Immature natural killer cell (primary cell): ENCODE data around the gene RAB28. TPM values are rescaled to one million over a fixed set of nuclear protein-coding genes. Genes with fewer than 3 reads are reported as not detected.

Source experiments
- DNase-seq, 3 donors: peaks; one replicate each; pipeline ENCODE4 v3.0.0; 2022; ENCODE audit warnings: mixed read lengths in 1 of 3
- H3K27ac Mint-ChIP-seq, 6 donors: one replicate each; pipeline ENCODE4 v1.8.0; 2020; ENCODE audit warnings: mixed read lengths in 6 of 6, mild to moderate bottlenecking in 5 of 6, inconsistent platforms in 4 of 6, moderate library complexity in 3 of 6
- H3K27me3 Mint-ChIP-seq, 3 donors: one replicate each; pipeline ENCODE4 v1.8.0; 2020 to 2021; ENCODE audit warnings: low read depth in 3 of 3, mild to moderate bottlenecking in 3 of 3, mixed read lengths in 3 of 3, moderate library complexity in 3 of 3, inconsistent platforms in 1 of 3
- H3K36me3 Mint-ChIP-seq, 3 donors: one replicate each; pipeline ENCODE4 v1.8.0; 2020; ENCODE audit warnings: mixed read lengths in 3 of 3, inconsistent platforms in 2 of 3, mild to moderate bottlenecking in 2 of 3
- H3K4me1 Mint-ChIP-seq, 2 donors: one replicate each; pipeline ENCODE4 v1.8.0; 2020; ENCODE audit warnings: inconsistent platforms in 2 of 2, mild to moderate bottlenecking in 2 of 2, mixed read lengths in 2 of 2, moderate library complexity in 1 of 2
- H3K4me3 Mint-ChIP-seq, 5 donors: one replicate each; pipeline ENCODE4 v1.8.0; 2020; ENCODE audit warnings: mild to moderate bottlenecking in 5 of 5, mixed read lengths in 5 of 5, inconsistent platforms in 3 of 5, moderate library complexity in 3 of 5
- H3K9me3 Mint-ChIP-seq, 6 donors: one replicate each; pipeline ENCODE4 v1.8.0; 2020; ENCODE audit warnings: mild to moderate bottlenecking in 6 of 6, mixed read lengths in 6 of 6, inconsistent platforms in 4 of 6, moderate library complexity in 3 of 6
- polyA plus RNA-seq, 3 donors: library from polyadenylated mRNA; unstranded; fragments of 300-500 nt; fragmentation: Illumina TruSeq; gene quantifications; one replicate each; pipeline ENCODE4 v1.2.3, GENCODE V29; 2021

RAB28 gene
- polyA plus RNA-seq, 3 donors from 2014 or later = 16.8 to 25.2 (median 20.7) TPM

- peaks cover 0 to 3% (median 0%) of the 10 kb centered on the region in 6 donors for H3K9me3 Mint-ChIP-seq
- peaks cover 0 to 3% (median 0%) of the 10 kb centered on the region in 3 donors for H3K27me3 Mint-ChIP-seq
- no peak for DNase-seq
- H3K4me3 Mint-ChIP-seq = no peak overlapping the region
- H3K4me1 Mint-ChIP-seq = peaks cover 0 to 14% of the 10 kb centered on the region in 2 donors
- peaks cover 0 to 38% (median 21%) of the 10 kb centered on the region in 3 donors for H3K36me3 Mint-ChIP-seq
- H3K27ac Mint-ChIP-seq = no peak overlapping the region
Observed at GRCh38 chr4:13461191-13461905, 22.8 kb downstream of the RAB28 start.

DNA sequence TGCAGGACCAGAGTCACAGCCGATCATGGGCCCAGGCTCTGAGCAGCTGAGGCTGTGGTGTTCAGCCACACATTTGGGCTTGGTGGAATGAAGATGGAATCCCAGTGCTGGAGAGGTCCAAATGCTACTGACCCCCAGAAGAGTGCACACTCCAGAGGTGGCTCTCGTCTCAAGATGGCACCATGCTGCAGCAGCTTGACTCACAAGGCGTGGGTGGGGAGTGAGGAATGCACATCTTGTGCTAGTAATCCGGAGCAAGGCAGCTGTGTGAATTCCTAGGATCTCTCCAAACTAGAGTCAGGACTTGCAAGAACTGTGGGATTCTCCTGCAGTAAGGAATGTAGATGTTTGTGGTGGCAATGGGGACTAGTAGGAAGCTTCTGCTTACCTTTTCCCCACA is 28.7 kb downstream of the RAB28 start:
- Mint-ChIP-seq H3K36me3 (peaks cover 20 to 33% (median 32%) of the 10 kb centered on the region in 3 donors), H3K4me1 (peaks cover 11 to 23% of the 10 kb centered on the region in 2 donors), H3K4me3 (no peak overlapping the region), H3K27me3 (peaks cover 0 to 3% (median 3%) of the 10 kb centered on the region in 3 donors), H3K9me3 (peaks cover 0 to 15% (median 11%) of the 10 kb centered on the region in 6 donors), H3K27ac (no peak overlapping the region)
- no peak for DNase-seq

DNA sequence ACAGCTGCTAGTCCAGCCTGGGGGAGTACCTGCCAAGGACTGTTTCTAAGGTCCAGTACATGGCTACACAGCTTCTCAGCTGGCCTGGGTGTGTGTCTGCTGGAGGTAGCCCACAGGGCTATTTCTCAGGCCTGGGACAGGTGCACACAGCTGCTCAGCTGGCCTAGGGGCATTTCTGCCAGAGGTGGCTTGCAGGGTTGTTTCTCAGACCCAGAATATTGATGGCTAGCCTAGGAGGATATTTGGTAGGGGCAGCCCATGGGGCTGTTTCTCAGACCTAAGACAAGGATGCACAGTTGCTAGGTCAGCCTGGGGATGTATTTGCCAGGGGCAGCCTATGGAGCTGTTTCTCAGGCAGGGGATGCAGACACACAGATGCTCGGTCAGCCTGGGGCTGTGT is 29.4 kb downstream of the RAB28 start:
- no peak for DNase-seq
- peaks cover 0 to 15% (median 11%) of the 10 kb centered on the region in 6 donors for H3K9me3 Mint-ChIP-seq
- H3K4me1 Mint-ChIP-seq = peaks cover 11 to 23% of the 10 kb centered on the region in 2 donors
- H3K27me3 Mint-ChIP-seq = peaks cover 0 to 3% (median 3%) of the 10 kb centered on the region in 3 donors
- no peak overlapping the region for H3K4me3 Mint-ChIP-seq
- peaks cover 20 to 33% (median 31%) of the 10 kb centered on the region in 3 donors for H3K36me3 Mint-ChIP-seq
- H3K27ac Mint-ChIP-seq = no peak overlapping the region

GRCh38 chr4:13452927-13453579 is 31.1 kb downstream of the RAB28 start:
- Mint-ChIP-seq H3K4me1 (peaks cover 11 to 23% of the 10 kb centered on the region in 2 donors), H3K9me3 (peaks cover 0 to 15% (median 11%) of the 10 kb centered on the region in 6 donors), H3K36me3 (peaks cover 20 to 26% (median 22%) of the 10 kb centered on the region in 3 donors), H3K4me3 (peak overlapping the region; percentile 37 to 81 (median 60)), H3K27ac (peak overlapping the region; percentile 11 to 88 (median 68)), H3K27me3 (peaks cover 0 to 3% (median 1%) of the 10 kb centered on the region in 3 donors)
- DNase-seq = peak; percentile 10 to 30 (median 22)

DNA sequence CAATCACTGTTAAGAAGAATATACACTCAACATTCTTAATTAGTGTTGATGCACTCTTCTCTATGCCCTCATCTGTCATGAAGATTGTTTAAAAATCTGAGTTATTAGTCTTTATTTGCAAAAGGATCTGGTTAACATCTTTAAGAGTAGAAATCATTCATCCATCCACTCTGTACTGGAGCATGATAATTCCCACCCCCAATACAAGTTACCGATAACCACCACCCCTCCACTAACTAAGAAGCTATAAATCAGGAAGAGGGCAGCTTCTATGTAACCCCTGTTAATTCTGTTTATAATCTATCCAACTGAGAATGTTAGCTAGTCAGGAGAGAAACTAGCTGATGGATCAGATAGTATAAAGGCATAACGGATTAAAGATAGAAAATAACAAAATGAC is 34.5 kb downstream of the RAB28 start:
- H3K4me3 Mint-ChIP-seq = no peak overlapping the region
- H3K36me3 Mint-ChIP-seq = peaks cover 18 to 26% (median 26%) of the 10 kb centered on the region in 3 donors
- no peak overlapping the region for H3K27ac Mint-ChIP-seq
- H3K9me3 Mint-ChIP-seq = peaks cover 0 to 15% (median 11%) of the 10 kb centered on the region in 6 donors
- DNase-seq = no peak
- peaks cover 11 to 23% of the 10 kb centered on the region in 2 donors for H3K4me1 Mint-ChIP-seq
- peaks cover 0 to 3% (median 2%) of the 10 kb centered on the region in 3 donors for H3K27me3 Mint-ChIP-seq

- Mint-ChIP-seq H3K4me3 (no peak overlapping the region), H3K9me3 (no peaks in the 10 kb centered on the region), H3K4me1 (no peaks in the 10 kb centered on the region), H3K27ac (no peak overlapping the region), H3K36me3 (peaks cover 6 to 22% (median 20%) of the 10 kb centered on the region in 3 donors), H3K27me3 (peaks cover 0 to 2% (median 0%) of the 10 kb centered on the region in 3 donors)
- DNase-seq = no peak
Observed at GRCh38 chr4:13445841-13446790, 38.0 kb downstream of the RAB28 start.

- Mint-ChIP-seq H3K4me1 (peaks cover 12 to 13% of the 10 kb centered on the region in 2 donors), H3K4me3 (no peak overlapping the region), H3K9me3 (peaks cover 0 to 5% (median 2%) of the 10 kb centered on the region in 6 donors), H3K27ac (no peak overlapping the region), H3K27me3 (peaks cover 0 to 2% (median 0%) of the 10 kb centered on the region in 3 donors), H3K36me3 (peaks cover 2 to 17% (median 15%) of the 10 kb centered on the region in 3 donors)
- no peak for DNase-seq
Observed at GRCh38 chr4:13441506-13441905, 42.6 kb downstream of the RAB28 start.

DNA sequence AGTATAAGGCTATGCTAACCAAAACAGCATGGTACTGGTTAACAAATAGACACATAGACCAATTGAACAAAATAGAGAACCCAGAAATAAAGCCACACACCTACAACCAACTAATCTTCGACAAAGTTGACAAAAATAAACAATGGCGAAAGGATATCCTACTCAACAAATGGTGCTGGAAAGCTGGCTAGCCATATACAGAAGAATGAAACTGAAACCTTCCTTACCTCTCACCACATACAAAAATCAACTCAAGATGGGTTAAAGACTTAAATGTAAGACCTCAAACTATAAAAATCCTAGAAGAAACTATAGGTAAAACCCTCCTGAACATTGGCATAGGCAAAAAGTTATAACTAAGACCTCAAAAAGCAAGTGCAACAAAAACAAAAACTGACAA is 47.2 kb downstream of the RAB28 start:
- H3K9me3 Mint-ChIP-seq = peaks cover 0 to 8% (median 4%) of the 10 kb centered on the region in 6 donors
- H3K4me1 Mint-ChIP-seq = peaks cover 31 to 55% of the 10 kb centered on the region in 2 donors
- H3K27ac Mint-ChIP-seq = peak overlapping the region in 3 of 6 donors; percentile 45 to 64 (median 57)
- H3K27me3 Mint-ChIP-seq = peaks cover 0 to 5% (median 0%) of the 10 kb centered on the region in 3 donors
- no peak for DNase-seq
- peak overlapping the region in 1 of 5 donors; percentile 8 for H3K4me3 Mint-ChIP-seq
- H3K36me3 Mint-ChIP-seq = peaks cover 5 to 8% (median 8%) of the 10 kb centered on the region in 3 donors

- H3K27ac Mint-ChIP-seq = no peak overlapping the region
- no peak overlapping the region for H3K4me3 Mint-ChIP-seq
- H3K4me1 Mint-ChIP-seq = peaks cover 37 to 74% of the 10 kb centered on the region in 2 donors
- H3K27me3 Mint-ChIP-seq = peaks cover 0 to 5% (median 0%) of the 10 kb centered on the region in 3 donors
- no peak for DNase-seq
- H3K9me3 Mint-ChIP-seq = peaks cover 0 to 5% (median 3%) of the 10 kb centered on the region in 6 donors
- peaks cover 5 to 12% (median 9%) of the 10 kb centered on the region in 3 donors for H3K36me3 Mint-ChIP-seq
Observed at GRCh38 chr4:13432453-13432852, 51.7 kb downstream of the RAB28 start.

DNA sequence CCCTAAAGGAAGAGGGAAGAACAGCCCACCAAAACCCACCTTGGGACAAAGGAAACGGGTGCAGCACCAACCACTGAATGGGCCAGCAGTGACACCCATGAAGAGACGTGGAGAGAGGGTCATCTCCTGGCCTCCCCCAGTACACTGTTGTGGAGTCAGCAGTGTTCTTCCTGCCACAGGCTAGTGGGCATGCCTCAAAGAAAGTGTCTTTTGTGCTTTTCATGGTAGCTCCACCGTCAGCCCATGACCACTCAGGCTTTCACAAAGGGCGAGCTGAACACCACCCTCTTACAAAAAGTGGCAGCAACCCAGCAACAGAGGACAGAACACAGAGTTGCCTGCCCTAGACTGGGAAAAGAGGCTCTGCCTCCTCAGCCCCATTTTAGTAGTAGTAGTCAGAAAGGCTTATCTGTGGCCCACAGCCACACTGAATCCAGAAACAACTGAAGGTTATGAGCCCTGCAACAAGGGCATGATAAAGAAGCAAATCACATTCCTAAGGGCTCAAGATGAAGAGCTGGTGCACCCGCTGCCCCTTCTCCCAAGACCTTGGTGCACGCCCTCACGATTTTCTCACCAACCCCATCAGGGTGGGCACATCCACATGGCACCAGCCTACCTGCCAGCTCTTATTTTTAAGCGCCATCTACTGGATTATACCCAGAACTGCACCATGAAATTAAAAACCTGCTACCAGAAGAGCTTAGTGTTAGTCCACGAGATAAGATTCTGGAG is 53.1 kb downstream of the RAB28 start:
- peak overlapping the region in 2 of 6 donors; percentile 6 to 23 for H3K27ac Mint-ChIP-seq
- H3K4me1 Mint-ChIP-seq = peaks cover 27 to 59% of the 10 kb centered on the region in 2 donors
- peaks cover 3 to 7% (median 5%) of the 10 kb centered on the region in 3 donors for H3K36me3 Mint-ChIP-seq
- H3K9me3 Mint-ChIP-seq = peaks cover 0 to 1% (median 0%) of the 10 kb centered on the region in 6 donors
- H3K4me3 Mint-ChIP-seq = no peak overlapping the region
- DNase-seq = no peak
- H3K27me3 Mint-ChIP-seq = peaks cover 0 to 4% (median 0%) of the 10 kb centered on the region in 3 donors

DNA sequence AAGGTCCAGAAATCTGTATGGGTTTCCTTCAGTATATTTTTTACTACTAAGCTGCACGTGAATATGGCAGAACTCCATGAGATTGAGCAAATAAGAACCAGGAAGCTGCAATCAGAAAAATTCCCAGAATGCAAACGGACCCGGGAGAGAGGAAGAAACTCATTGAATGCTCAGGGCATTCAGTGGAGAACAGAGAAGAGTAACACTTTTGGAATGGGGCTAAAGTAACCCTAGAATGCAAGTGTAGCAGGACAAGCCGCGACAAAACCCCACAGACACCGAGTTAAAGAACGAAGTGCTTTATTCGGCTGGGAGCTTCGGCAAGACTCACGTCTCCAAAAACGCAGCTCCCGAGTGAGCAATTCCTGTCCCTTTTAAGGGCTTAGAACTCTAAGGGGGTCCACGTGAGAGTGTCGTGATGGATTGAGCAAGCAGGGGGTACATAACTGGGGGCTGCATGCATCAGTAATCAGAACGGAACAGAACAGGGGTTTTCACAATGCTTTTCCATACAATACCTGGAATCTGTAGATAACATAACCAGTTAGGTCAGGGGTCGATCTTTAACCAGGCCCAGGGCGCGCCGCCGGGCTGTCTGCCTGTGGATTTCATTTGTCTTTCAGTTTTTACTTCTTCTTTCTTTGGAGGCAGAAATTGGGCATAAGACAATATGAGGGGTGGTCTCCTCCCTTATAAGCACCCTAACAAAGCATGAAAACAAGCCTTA is 56.4 kb downstream of the RAB28 start:
- Mint-ChIP-seq H3K36me3 (peaks cover 4 to 24% (median 22%) of the 10 kb centered on the region in 3 donors), H3K27me3 (no peaks in the 10 kb centered on the region), H3K4me1 (peaks cover 15 to 35% of the 10 kb centered on the region in 2 donors), H3K4me3 (no peak overlapping the region), H3K9me3 (peaks cover 0 to 2% (median 0%) of the 10 kb centered on the region in 6 donors), H3K27ac (no peak overlapping the region)
- DNase-seq = no peak
